Stimulated activated CD4-positive, alpha-beta T cell treated with anti-CD3 and anti-CD28 coated beads, Interleukin-4, amount 100 ng/mL, for 1 hour (primary cell): ENCODE results near the gene LRCH3.
"Not testable (repeated sequence)": the region's sequence is repeated elsewhere in the genome, so short reads cannot be mapped to it uniquely, and the experiment has no call there.

ENCODE experiments used
- DNase-seq: peaks from one replicate; pipeline ENCODE4 v3.0.0-alpha.2; 2020

The LRCH3 gene

GRCh38 chr3:197888511-197888910 is 97.5 kb downstream of the LRCH3 start:
- DNase-seq: no peak

GRCh38 chr3:197889204-197889930 is 98.3 kb downstream of the LRCH3 start:
- DNase-seq: no peak

- no peak for DNase-seq
These were observed 99.6 kb downstream of the LRCH3 start for GRCh38 chr3:197890693-197891092.

GRCh38 chr3:197892162-197892561 is 101.1 kb downstream of the LRCH3 start:
- DNase-seq: no peak

GRCh38 chr3:197896421-197896820 is 105.4 kb downstream of the LRCH3 start:
- DNase-seq: no peak

GRCh38 chr3:197899833-197900478 is 108.9 kb downstream of the LRCH3 start:
- DNase-seq: no peak

- no peak for DNase-seq
These were observed 110.6 kb downstream of the LRCH3 start for GRCh38 chr3:197901626-197902025.

- DNase-seq: peak; percentile 78
These were observed 115.2 kb downstream of the LRCH3 start for GRCh38 chr3:197906023-197906849.

- DNase-seq: no peak
These were observed 115.8 kb downstream of the LRCH3 start for GRCh38 chr3:197906850-197907187.

GRCh38 chr3:197907196-197907595 is 116.1 kb downstream of the LRCH3 start:
- DNase-seq: no peak

- not testable (repeated sequence) for DNase-seq
These were observed 117.5 kb downstream of the LRCH3 start for GRCh38 chr3:197908550-197908949.

GRCh38 chr3:197908957-197909701 is 118.1 kb downstream of the LRCH3 start:
- no peak for DNase-seq

- no peak for DNase-seq
These were observed 121.9 kb downstream of the LRCH3 start for GRCh38 chr3:197912741-197913476.

- DNase-seq: no peak
These were observed 122.8 kb downstream of the LRCH3 start for GRCh38 chr3:197913641-197914380.

- DNase-seq: not testable (repeated sequence)
These were observed 130.6 kb downstream of the LRCH3 start for GRCh38 chr3:197921429-197922275.

- no peak for DNase-seq
These were observed 135.4 kb downstream of the LRCH3 start for GRCh38 chr3:197926418-197926817.

- DNase-seq: not testable (repeated sequence)
These were observed 136.5 kb downstream of the LRCH3 start for GRCh38 chr3:197927578-197927977.

- no peak for DNase-seq
These were observed 145.8 kb downstream of the LRCH3 start for GRCh38 chr3:197936819-197937384.
